Fibroblast of skin of left quadriceps (primary cell): ENCODE data around the gene MYEF2.

Source experiments
- DNase-seq, 2 experiments: peaks; one replicate each; pipeline ENCODE4 v3.0.0-alpha.2; 2013; ENCODE audit warnings: low read depth in 2 of 2

The MYEF2 gene

GRCh38 chr15:48144889-48145288 is 33.2 kb downstream of the MYEF2 start:
- DNase-seq = peak in 1 of 2 experiments; percentile 5

- peak in 1 of 2 experiments; percentile 11 for DNase-seq
These were observed 34.2 kb downstream of the MYEF2 start for GRCh38 chr15:48143856-48144255.

- DNase-seq = no peak
These were observed 45.2 kb downstream of the MYEF2 start for GRCh38 chr15:48132874-48133273.

GRCh38 chr15:48131324-48131723 is 46.8 kb downstream of the MYEF2 start:
- DNase-seq = no peak

GRCh38 chr15:48126667-48127355 is 51.3 kb downstream of the MYEF2 start:
- DNase-seq = no peak

- no peak for DNase-seq
These were observed 56.2 kb downstream of the MYEF2 start for GRCh38 chr15:48121849-48122248.

GRCh38 chr15:48120745-48121144 is 57.4 kb downstream of the MYEF2 start, which contains the start of gene SLC24A5:
Gene SLC24A5 (plus strand): TSS chr15:48120990. CDS start chr15:48121045, 55 bp downstream.
- no peak for DNase-seq

- DNase-seq = no peak
These were observed 58.8 kb downstream of the MYEF2 start for GRCh38 chr15:48119277-48119676.

GRCh38 chr15:48112242-48112641 is 65.9 kb downstream of the MYEF2 start:
- DNase-seq = peak in 1 of 2 experiments; percentile 5

- no peak for DNase-seq
These were observed 68.1 kb downstream of the MYEF2 start for GRCh38 chr15:48109856-48110531.

- no peak for DNase-seq
These were observed 68.9 kb downstream of the MYEF2 start for GRCh38 chr15:48109212-48109611.

- DNase-seq = no peak
These were observed 72.2 kb downstream of the MYEF2 start for GRCh38 chr15:48105936-48106335.

GRCh38 chr15:48103647-48104046 is 74.4 kb downstream of the MYEF2 start:
- DNase-seq = no peak

- no peak for DNase-seq
These were observed 75.9 kb downstream of the MYEF2 start for GRCh38 chr15:48102167-48102566.

- no peak for DNase-seq
These were observed 76.6 kb downstream of the MYEF2 start for GRCh38 chr15:48101376-48101961.

- DNase-seq = no peak
These were observed 80.8 kb downstream of the MYEF2 start for GRCh38 chr15:48097264-48097663.

GRCh38 chr15:48096813-48097212 is 81.3 kb downstream of the MYEF2 start:
- DNase-seq = peak; percentile 80 to 82

- DNase-seq = no peak
These were observed 81.7 kb downstream of the MYEF2 start for GRCh38 chr15:48096355-48096786.

- no peak for DNase-seq
These were observed 86.6 kb downstream of the MYEF2 start for GRCh38 chr15:48091522-48091921.

- no peak for DNase-seq
These were observed 87.4 kb downstream of the MYEF2 start for GRCh38 chr15:48090666-48091065.

- DNase-seq = no peak
These were observed 88.0 kb downstream of the MYEF2 start for GRCh38 chr15:48090115-48090514.

GRCh38 chr15:48089702-48090101 is 88.4 kb downstream of the MYEF2 start:
- DNase-seq = no peak

- DNase-seq = no peak
These were observed 90.3 kb downstream of the MYEF2 start for GRCh38 chr15:48087844-48088243.
